ENCODE results near the gene NME7.
A peak's percentile ranks its signal among the peaks of the same experiment; 100 is the strongest.

The NME7 gene

GRCh38 chr1:169108223-169108622 lies 259.4 kb downstream of the NME7 start:
- Histone ChIP-seq H3K9ac (ENCODE audit: low read depth, low read length, poor library complexity, severe bottlenecking) (peak overlapping the region; percentile 21), H3K4me3 (ENCODE audit: low read length, poor library complexity, severe bottlenecking) (peak overlapping the region; percentile 85), H4K20me1 (ENCODE audit: insufficient read depth, low read length, poor library complexity, severe bottlenecking) (peaks cover 16% of the 10 kb centered on the region), H3K79me2 (ENCODE audit: insufficient read depth, low read length) (peaks cover 33% of the 10 kb centered on the region), H2AFZ (ENCODE audit: low read length) (no peak overlapping the region), H3K27me3 (ENCODE audit: insufficient read depth, low read length, poor library complexity, severe bottlenecking) (no peaks in the 10 kb centered on the region), H3F3A (ENCODE audit: low read depth) (no peaks in the 10 kb centered on the region), H3K4me1 (ENCODE audit: insufficient read depth, low read length, poor library complexity, severe bottlenecking) (peaks cover 49% of the 10 kb centered on the region), H3K4me2 (ENCODE audit: low read depth, low read length, poor library complexity, severe bottlenecking) (peak overlapping the region; percentile 94), H3K36me3 (ENCODE audit: insufficient read depth, low read length) (no peaks in the 10 kb centered on the region; the same call in 1 of the 2 replicates), H3K9me3 (ENCODE audit: insufficient read depth, low read depth, low read length) (no peaks in the 10 kb centered on the region), H3K9me2 (replicated peaks; ENCODE audit: low read depth, low read length) (no peaks in the 10 kb centered on the region)
- no peak for TF ChIP-seq CTCF (conservative IDR thresholded peaks at IDR 0.05; ENCODE audit: low read length)
- TF ChIP-seq EZH2phosphoT487 (IDR thresholded peaks at IDR 0.05; ENCODE audit: borderline replicate concordance), result no peak

- Histone ChIP-seq H4K20me1 (ENCODE audit: insufficient read depth, low read length, poor library complexity, severe bottlenecking) (peaks cover 16% of the 10 kb centered on the region), H3K9ac (ENCODE audit: low read depth, low read length, poor library complexity, severe bottlenecking) (peak overlapping the region; percentile 69), H3K9me3 (ENCODE audit: insufficient read depth, low read depth, low read length) (no peaks in the 10 kb centered on the region), H3K9me2 (replicated peaks; ENCODE audit: low read depth, low read length) (no peaks in the 10 kb centered on the region), H3F3A (ENCODE audit: low read depth) (no peaks in the 10 kb centered on the region), H3K4me3 (ENCODE audit: low read length, poor library complexity, severe bottlenecking) (peak overlapping the region; percentile 85), H3K79me2 (ENCODE audit: insufficient read depth, low read length) (peaks cover 33% of the 10 kb centered on the region), H3K4me2 (ENCODE audit: low read depth, low read length, poor library complexity, severe bottlenecking) (peak overlapping the region; percentile 94), H3K4me1 (ENCODE audit: insufficient read depth, low read length, poor library complexity, severe bottlenecking) (peaks cover 49% of the 10 kb centered on the region), H3K27me3 (ENCODE audit: insufficient read depth, low read length, poor library complexity, severe bottlenecking) (no peaks in the 10 kb centered on the region), H3K36me3 (ENCODE audit: insufficient read depth, low read length) (no peaks in the 10 kb centered on the region; the same call in 1 of the 2 replicates), H2AFZ (ENCODE audit: low read length) (peak overlapping the region; percentile 83; the same call in 1 of the 2 replicates)
- TF ChIP-seq CTCF (conservative IDR thresholded peaks at IDR 0.05; ENCODE audit: low read length) (no peak), EZH2phosphoT487 (IDR thresholded peaks at IDR 0.05; ENCODE audit: borderline replicate concordance) (no peak)
These were observed 259.9 kb downstream of the NME7 start for GRCh38 chr1:169107603-169108208.

GRCh38 chr1:169106921-169107602 lies 260.5 kb downstream of the NME7 start:
- Histone ChIP-seq H3K79me2 (ENCODE audit: insufficient read depth, low read length) (peaks cover 33% of the 10 kb centered on the region), H3K9me2 (replicated peaks; ENCODE audit: low read depth, low read length) (no peaks in the 10 kb centered on the region), H4K20me1 (ENCODE audit: insufficient read depth, low read length, poor library complexity, severe bottlenecking) (peaks cover 16% of the 10 kb centered on the region), H3K9me3 (ENCODE audit: insufficient read depth, low read depth, low read length) (no peaks in the 10 kb centered on the region), H3K4me2 (ENCODE audit: low read depth, low read length, poor library complexity, severe bottlenecking) (peak overlapping the region; percentile 94), H3K4me3 (ENCODE audit: low read length, poor library complexity, severe bottlenecking) (peak overlapping the region; percentile 85), H3K4me1 (ENCODE audit: insufficient read depth, low read length, poor library complexity, severe bottlenecking) (peaks cover 49% of the 10 kb centered on the region), H3K9ac (ENCODE audit: low read depth, low read length, poor library complexity, severe bottlenecking) (peak overlapping the region; percentile 69), H3K36me3 (ENCODE audit: insufficient read depth, low read length) (no peaks in the 10 kb centered on the region), H2AFZ (ENCODE audit: low read length) (peak overlapping the region; percentile 83; the same call in 1 of the 2 replicates), H3F3A (ENCODE audit: low read depth) (no peaks in the 10 kb centered on the region), H3K27me3 (ENCODE audit: insufficient read depth, low read length, poor library complexity, severe bottlenecking) (no peaks in the 10 kb centered on the region)
- TF ChIP-seq CTCF (conservative IDR thresholded peaks at IDR 0.05; ENCODE audit: low read length), result no peak
- no peak for TF ChIP-seq EZH2phosphoT487 (IDR thresholded peaks at IDR 0.05; ENCODE audit: borderline replicate concordance)

All from Loucy (cell line).